ENCODE results near the gene COL18A1. TPM values are rescaled to one million over a fixed set of nuclear protein-coding genes. Genes with fewer than 3 reads are reported as not detected.
"Not testable (repeated sequence)": the region's sequence is repeated elsewhere in the genome, so short reads cannot be mapped to it uniquely, and the experiment has no call there.

The COL18A1 gene
- polyA plus RNA-seq, 3 donors from 2014 or later, result 0.30 to 1.8 (median 0.46) TPM

GRCh38 chr21:45518742-45519141 is 113.8 kb downstream of the COL18A1 start:
- no peaks in the 10 kb centered on the region for H3K4me1 Mint-ChIP-seq
- no peak overlapping the region for H3K27ac Mint-ChIP-seq
- peaks cover 6 to 25% (median 22%) of the 10 kb centered on the region in 6 donors for H3K9me3 Mint-ChIP-seq
- H3K4me3 Mint-ChIP-seq, result no peak overlapping the region
- no peak for DNase-seq
- H3K27me3 Mint-ChIP-seq (ENCODE audit: low read depth in 3 of 3), result peaks cover 0 to 3% (median 0%) of the 10 kb centered on the region in 3 donors
- peaks cover 18 to 30% (median 23%) of the 10 kb centered on the region in 3 donors for H3K36me3 Mint-ChIP-seq

DNA sequence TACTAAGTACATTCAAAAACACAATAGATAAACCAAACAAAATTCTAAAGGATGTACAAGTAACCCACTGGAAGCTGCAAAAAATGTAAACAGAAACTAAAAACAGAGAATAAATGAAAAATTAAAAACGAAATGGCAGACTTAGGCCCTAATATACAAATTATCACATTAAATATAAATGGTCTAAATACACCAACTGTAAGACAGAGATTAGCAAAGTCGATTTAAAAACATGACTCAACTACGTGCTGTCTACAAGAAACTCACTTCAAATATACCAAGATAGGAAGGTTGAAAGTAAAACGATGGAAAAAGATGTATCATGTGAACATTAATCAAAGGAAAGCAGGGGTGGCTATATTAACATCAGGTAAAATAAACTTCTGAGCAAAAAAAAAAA is 114.2 kb downstream of the COL18A1 start:
- Mint-ChIP-seq H3K9me3 (peaks cover 6 to 25% (median 22%) of the 10 kb centered on the region in 6 donors), H3K4me1 (no peaks in the 10 kb centered on the region), H3K27ac (no peak overlapping the region), H3K36me3 (peaks cover 18 to 30% (median 23%) of the 10 kb centered on the region in 3 donors), H3K27me3 (ENCODE audit: low read depth in 3 of 3) (peaks cover 0 to 3% (median 0%) of the 10 kb centered on the region in 3 donors), H3K4me3 (no peak overlapping the region)
- no peak for DNase-seq

DNA sequence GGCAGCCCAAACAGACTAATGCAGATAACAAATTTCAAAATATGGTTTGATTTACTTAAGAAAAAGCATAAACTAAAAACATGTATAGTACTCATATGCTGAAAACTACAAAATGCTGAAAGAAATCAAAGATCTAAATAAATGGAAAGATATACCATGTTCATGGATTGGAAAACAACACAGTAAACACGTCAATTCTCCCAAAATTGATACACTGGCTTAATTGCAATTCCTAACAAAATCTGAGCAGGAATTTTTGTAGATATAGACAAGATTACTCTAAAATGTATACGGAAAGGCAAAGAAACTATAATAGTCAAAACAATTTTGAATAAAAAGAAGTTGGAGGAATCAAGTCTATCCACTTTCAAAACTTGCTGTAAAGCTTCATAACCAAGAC is 116.3 kb downstream of the COL18A1 start:
- Mint-ChIP-seq H3K27ac (no peak overlapping the region), H3K36me3 (peaks cover 18 to 30% (median 23%) of the 10 kb centered on the region in 3 donors), H3K9me3 (peaks cover 6 to 25% (median 22%) of the 10 kb centered on the region in 6 donors), H3K4me1 (no peaks in the 10 kb centered on the region), H3K27me3 (ENCODE audit: low read depth in 3 of 3) (peaks cover 0 to 2% (median 0%) of the 10 kb centered on the region in 3 donors), H3K4me3 (no peak overlapping the region)
- DNase-seq, result no peak

- Mint-ChIP-seq H3K9me3 (peaks cover 6 to 25% (median 22%) of the 10 kb centered on the region in 6 donors), H3K27ac (no peak overlapping the region), H3K4me1 (no peaks in the 10 kb centered on the region), H3K36me3 (peaks cover 18 to 30% (median 23%) of the 10 kb centered on the region in 3 donors), H3K4me3 (no peak overlapping the region), H3K27me3 (ENCODE audit: low read depth in 3 of 3) (peaks cover 0 to 2% (median 2%) of the 10 kb centered on the region in 3 donors)
- no peak for DNase-seq
Measured at GRCh38 chr21:45522381-45522780, 117.4 kb downstream of the COL18A1 start.

GRCh38 chr21:45522986-45523385 is 118.0 kb downstream of the COL18A1 start:
- H3K27me3 Mint-ChIP-seq (ENCODE audit: low read depth in 3 of 3), result peaks cover 0 to 2% (median 0%) of the 10 kb centered on the region in 3 donors
- no peak for DNase-seq
- H3K27ac Mint-ChIP-seq, result no peak overlapping the region
- peaks cover 15 to 27% (median 20%) of the 10 kb centered on the region in 3 donors for H3K36me3 Mint-ChIP-seq
- H3K4me3 Mint-ChIP-seq, result no peak overlapping the region
- peaks cover 6 to 22% (median 19%) of the 10 kb centered on the region in 6 donors for H3K9me3 Mint-ChIP-seq
- H3K4me1 Mint-ChIP-seq, result no peaks in the 10 kb centered on the region

- no peak overlapping the region for H3K4me3 Mint-ChIP-seq
- H3K36me3 Mint-ChIP-seq, result peaks cover 13 to 22% (median 16%) of the 10 kb centered on the region in 3 donors
- H3K27me3 Mint-ChIP-seq (ENCODE audit: low read depth in 3 of 3), result peaks cover 0 to 2% (median 0%) of the 10 kb centered on the region in 3 donors
- H3K4me1 Mint-ChIP-seq, result no peaks in the 10 kb centered on the region
- peaks cover 5 to 16% (median 14%) of the 10 kb centered on the region in 6 donors for H3K9me3 Mint-ChIP-seq
- H3K27ac Mint-ChIP-seq, result no peak overlapping the region
- no peak for DNase-seq
Measured at GRCh38 chr21:45523411-45524101, 118.6 kb downstream of the COL18A1 start.

GRCh38 chr21:45524756-45525152 is 119.8 kb downstream of the COL18A1 start:
- no peak overlapping the region for H3K4me3 Mint-ChIP-seq
- peaks cover 0 to 6% (median 3%) of the 10 kb centered on the region in 6 donors for H3K9me3 Mint-ChIP-seq
- H3K4me1 Mint-ChIP-seq, result no peaks in the 10 kb centered on the region
- H3K27ac Mint-ChIP-seq, result no peak overlapping the region
- peaks cover 6 to 10% (median 6%) of the 10 kb centered on the region in 3 donors for H3K36me3 Mint-ChIP-seq
- DNase-seq, result no peak
- peaks cover 0 to 2% (median 0%) of the 10 kb centered on the region in 3 donors for H3K27me3 Mint-ChIP-seq (ENCODE audit: low read depth in 3 of 3)

GRCh38 chr21:45525153-45525909 is 120.4 kb downstream of the COL18A1 start:
- H3K9me3 Mint-ChIP-seq, result peaks cover 0 to 2% (median under 1%) of the 10 kb centered on the region in 6 donors

GRCh38 chr21:45525910-45526306 is 120.9 kb downstream of the COL18A1 start:
- H3K4me1 Mint-ChIP-seq, result no peaks in the 10 kb centered on the region
- no peak overlapping the region for H3K27ac Mint-ChIP-seq
- peaks cover 0 to 2% (median 0%) of the 10 kb centered on the region in 6 donors for H3K9me3 Mint-ChIP-seq
- H3K27me3 Mint-ChIP-seq (ENCODE audit: low read depth in 3 of 3), result peaks cover 0 to 2% (median 0%) of the 10 kb centered on the region in 3 donors
- DNase-seq, result no peak
- H3K36me3 Mint-ChIP-seq, result peaks cover 0 to 5% (median 0%) of the 10 kb centered on the region in 3 donors
- H3K4me3 Mint-ChIP-seq, result no peak overlapping the region

More at GRCh38 chr21:45525153-45525909, 120.4 kb downstream of the COL18A1 start:
- Mint-ChIP-seq H3K36me3 (peaks cover 0 to 5% (median under 1%) of the 10 kb centered on the region in 3 donors), H3K27me3 (ENCODE audit: low read depth in 3 of 3) (peaks cover 0 to 2% (median 0%) of the 10 kb centered on the region in 3 donors), H3K4me3 (no peak overlapping the region), H3K27ac (no peak overlapping the region), H3K4me1 (no peaks in the 10 kb centered on the region)
- DNase-seq, result no peak

DNA sequence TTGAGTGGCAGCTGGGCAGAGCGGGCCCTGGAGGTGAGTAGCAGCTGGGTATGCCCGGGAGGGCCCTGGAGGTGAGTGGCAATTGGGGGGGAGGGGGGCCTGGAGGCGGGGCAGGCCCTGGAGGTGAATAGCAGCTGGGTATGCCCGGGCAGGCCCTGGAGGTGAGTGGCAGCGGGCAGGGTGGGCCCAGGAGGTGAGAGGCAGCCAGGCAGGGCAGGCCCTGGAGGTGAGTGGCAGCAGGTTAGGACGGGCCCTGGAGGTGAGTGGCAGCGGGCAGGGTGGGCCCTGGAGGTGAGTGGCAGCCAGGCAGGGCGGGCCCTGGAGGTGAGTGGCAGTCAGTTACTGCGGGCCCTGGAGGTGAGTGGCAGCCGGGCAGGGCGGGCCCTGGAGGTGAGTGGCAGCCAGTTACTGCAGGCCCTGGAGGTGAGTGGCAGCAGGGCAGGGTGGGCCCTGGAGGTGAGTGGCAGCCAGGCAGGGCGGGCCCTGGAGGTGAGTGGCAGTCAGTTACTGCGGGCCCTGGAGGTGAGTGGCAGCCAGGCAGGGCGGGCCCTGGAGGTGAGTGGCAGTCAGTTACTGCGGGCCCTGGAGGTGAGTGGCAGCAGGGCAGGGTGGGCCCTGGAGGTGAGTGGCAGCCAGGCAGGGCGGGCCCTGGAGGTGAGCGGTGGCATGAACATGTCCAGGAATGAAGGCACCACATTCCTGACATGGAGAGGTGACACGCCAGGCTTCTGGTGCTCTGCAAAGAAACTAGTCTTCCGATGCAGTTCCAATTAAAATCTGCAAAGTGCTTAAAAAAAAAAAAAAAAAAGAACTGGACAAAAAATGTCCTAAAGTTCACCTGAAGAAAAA is 122.4 kb downstream of the COL18A1 start:
- not testable (repeated sequence) for DNase-seq, H3K9me3 Mint-ChIP-seq

GRCh38 chr21:45528028-45528705 is 123.2 kb downstream of the COL18A1 start:
- no peaks in the 10 kb centered on the region for H3K9me3 Mint-ChIP-seq
- H3K27ac Mint-ChIP-seq, result no peak overlapping the region
- no peak overlapping the region for H3K4me3 Mint-ChIP-seq
- H3K4me1 Mint-ChIP-seq, result peaks cover 2 to 6% of the 10 kb centered on the region in 2 donors
- peaks cover 0 to 2% (median 0%) of the 10 kb centered on the region in 3 donors for H3K27me3 Mint-ChIP-seq (ENCODE audit: low read depth in 3 of 3)
- no peaks in the 10 kb centered on the region for H3K36me3 Mint-ChIP-seq
- DNase-seq, result no peak

More for the DNA sequence above, 122.4 kb downstream of the COL18A1 start:
- H3K4me1 Mint-ChIP-seq; H3K27ac Mint-ChIP-seq; H3K4me3 Mint-ChIP-seq; H3K27me3 Mint-ChIP-seq (ENCODE audit: low read depth in 3 of 3); H3K36me3 Mint-ChIP-seq: not testable (repeated sequence)

DNA sequence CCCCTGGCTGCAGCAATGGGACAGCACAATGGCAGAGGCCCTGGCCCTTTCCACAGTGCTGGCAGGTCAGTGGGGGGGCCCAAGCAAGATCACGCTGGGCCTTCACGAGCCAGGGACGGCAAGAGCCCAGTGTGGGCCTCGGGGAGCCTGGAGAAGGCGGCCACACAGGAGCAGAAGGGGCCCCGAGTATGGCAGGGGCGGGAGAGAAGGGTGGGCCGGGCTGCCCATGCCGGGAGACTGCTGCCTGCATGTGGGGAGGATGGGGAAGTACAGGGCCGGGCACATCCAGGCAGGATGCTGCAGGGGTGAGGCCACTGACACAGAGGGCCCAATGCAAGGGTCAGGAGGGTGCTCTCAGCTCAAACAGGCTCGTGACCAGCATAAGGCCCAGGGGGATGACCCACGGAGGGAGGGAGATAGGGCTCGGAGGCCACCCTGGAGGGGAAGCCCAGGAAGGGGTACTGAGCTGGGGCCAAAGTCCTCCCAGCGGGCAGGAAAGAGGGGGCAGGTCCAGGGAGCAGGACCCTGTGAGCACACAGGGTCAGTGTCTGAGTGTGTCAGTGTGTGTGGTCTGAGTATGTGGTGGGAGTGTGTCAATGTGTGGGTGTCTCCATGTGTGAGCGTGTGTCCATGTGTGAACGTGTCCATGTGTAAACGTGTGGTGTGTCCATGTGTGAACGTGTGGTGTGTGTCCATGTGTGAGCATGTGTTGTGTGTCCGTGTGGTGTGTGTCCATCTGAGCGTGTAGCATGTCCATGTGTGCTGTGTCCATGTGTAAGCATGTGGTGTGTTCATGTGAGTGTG is 124.2 kb downstream of the COL18A1 start:
- Mint-ChIP-seq H3K4me3 (no peak overlapping the region), H3K36me3 (no peaks in the 10 kb centered on the region), H3K4me1 (peaks cover 2 to 6% of the 10 kb centered on the region in 2 donors), H3K27ac (no peak overlapping the region), H3K9me3 (no peaks in the 10 kb centered on the region), H3K27me3 (ENCODE audit: low read depth in 3 of 3) (peaks cover 0 to 2% (median 0%) of the 10 kb centered on the region in 3 donors)
- DNase-seq, result no peak

All from immature natural killer cell (primary cell).